Measurements from ENCODE around the gene KBTBD12.

KBTBD12 gene

DNA sequence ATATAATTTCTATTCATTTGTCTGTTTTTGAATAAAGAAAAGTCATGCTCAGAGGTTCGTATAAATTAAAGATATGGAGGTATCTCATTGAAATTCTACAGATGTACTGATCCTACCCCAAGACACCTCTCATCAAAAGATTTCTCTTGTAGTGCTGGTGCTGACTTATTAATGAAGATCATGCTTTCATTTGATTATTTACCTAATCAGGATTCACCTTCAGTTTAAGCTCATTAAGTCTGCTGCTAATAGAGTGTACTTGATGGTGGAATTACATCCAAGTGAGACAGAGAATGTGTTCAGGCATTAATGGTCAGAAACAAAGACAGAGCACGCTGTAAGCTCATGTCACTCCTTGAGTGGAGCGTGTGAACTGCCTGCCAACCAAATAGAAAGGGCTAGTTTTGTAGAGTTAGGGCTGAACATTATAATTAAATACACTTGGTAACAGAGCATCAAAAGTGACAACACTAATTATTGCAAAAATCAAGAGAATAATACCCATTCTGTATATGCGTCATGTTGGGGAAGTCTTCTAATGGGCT is 45.5 kb downstream of the KBTBD12 start:
- no peaks in the 10 kb centered on the region for H3K9me3 ChIP-seq (ENCODE audit: insufficient read depth, low read depth, low read length)
- H3K4me1 ChIP-seq (ENCODE audit: insufficient read depth, low read length) = no peaks in the 10 kb centered on the region
- H3K27ac ChIP-seq (ENCODE audit: low read length) = no peak overlapping the region
- no peaks in the 10 kb centered on the region for H3K27me3 ChIP-seq (ENCODE audit: insufficient read depth, low read length)
- no peaks in the 10 kb centered on the region for H3K36me3 ChIP-seq (ENCODE audit: insufficient read depth, low read depth, low read length)
- no peak overlapping the region for H3K4me3 ChIP-seq (ENCODE audit: low read length)
- no peak overlapping the region for H3K9ac ChIP-seq (ENCODE audit: low read depth, low read length)

DNA sequence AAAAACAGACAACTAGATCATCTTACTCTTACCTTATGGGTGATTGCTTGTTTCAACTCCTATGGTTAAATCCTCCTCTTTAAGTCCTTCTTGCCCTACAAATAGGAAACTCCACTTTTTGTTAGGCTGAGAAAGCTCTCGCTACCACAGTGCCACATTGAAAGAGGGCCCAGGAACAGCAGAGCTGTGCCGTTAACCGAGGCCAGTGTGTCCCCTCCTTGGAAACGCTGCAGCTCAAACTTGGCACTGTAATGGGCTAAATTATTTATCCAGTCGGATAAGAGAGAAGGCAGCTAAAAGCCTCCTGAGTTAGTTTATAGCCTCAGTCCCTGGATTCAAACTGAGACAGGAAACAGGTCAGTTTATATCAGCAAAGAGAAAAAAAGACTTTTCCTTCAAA is 46.1 kb downstream of the KBTBD12 start:
- no peak overlapping the region for H3K9ac ChIP-seq (ENCODE audit: low read depth, low read length)

GRCh38 chr3:127961963-127962362 is 46.9 kb downstream of the KBTBD12 start:
- H3K4me3 ChIP-seq (ENCODE audit: low read length) = no peak overlapping the region
- H3K36me3 ChIP-seq (ENCODE audit: insufficient read depth, low read depth, low read length) = no peaks in the 10 kb centered on the region
- H3K9ac ChIP-seq (ENCODE audit: low read depth, low read length) = no peak overlapping the region
- H3K4me1 ChIP-seq (ENCODE audit: insufficient read depth, low read length) = no peaks in the 10 kb centered on the region
- no peaks in the 10 kb centered on the region for H3K9me3 ChIP-seq (ENCODE audit: insufficient read depth, low read depth, low read length)
- no peaks in the 10 kb centered on the region for H3K27me3 ChIP-seq (ENCODE audit: insufficient read depth, low read length)
- H3K27ac ChIP-seq (ENCODE audit: low read length) = no peak overlapping the region

More for the DNA sequence above, 46.1 kb downstream of the KBTBD12 start:
- Histone ChIP-seq H3K27ac (ENCODE audit: low read length) (no peak overlapping the region), H3K4me1 (ENCODE audit: insufficient read depth, low read length) (no peaks in the 10 kb centered on the region), H3K27me3 (ENCODE audit: insufficient read depth, low read length) (no peaks in the 10 kb centered on the region), H3K36me3 (ENCODE audit: insufficient read depth, low read depth, low read length) (no peaks in the 10 kb centered on the region), H3K9me3 (ENCODE audit: insufficient read depth, low read depth, low read length) (no peaks in the 10 kb centered on the region), H3K4me3 (ENCODE audit: low read length) (no peak overlapping the region)

GRCh38 chr3:127962937-127963336 is 47.9 kb downstream of the KBTBD12 start:
- H3K36me3 ChIP-seq (ENCODE audit: insufficient read depth, low read depth, low read length) = no peaks in the 10 kb centered on the region

GRCh38 chr3:127964053-127964452 is 49.0 kb downstream of the KBTBD12 start:
- no peak overlapping the region for H3K9ac ChIP-seq (ENCODE audit: low read depth, low read length)
- H3K27ac ChIP-seq (ENCODE audit: low read length) = no peak overlapping the region
- no peaks in the 10 kb centered on the region for H3K36me3 ChIP-seq (ENCODE audit: insufficient read depth, low read depth, low read length)
- no peak overlapping the region for H3K4me3 ChIP-seq (ENCODE audit: low read length)
- H3K27me3 ChIP-seq (ENCODE audit: insufficient read depth, low read length) = no peaks in the 10 kb centered on the region
- H3K4me1 ChIP-seq (ENCODE audit: insufficient read depth, low read length) = no peaks in the 10 kb centered on the region
- H3K9me3 ChIP-seq (ENCODE audit: insufficient read depth, low read depth, low read length) = no peaks in the 10 kb centered on the region

More at GRCh38 chr3:127962937-127963336, 47.9 kb downstream of the KBTBD12 start:
- H3K4me1 ChIP-seq (ENCODE audit: insufficient read depth, low read length) = no peaks in the 10 kb centered on the region
- H3K27me3 ChIP-seq (ENCODE audit: insufficient read depth, low read length) = no peaks in the 10 kb centered on the region
- H3K9me3 ChIP-seq (ENCODE audit: insufficient read depth, low read depth, low read length) = no peaks in the 10 kb centered on the region
- H3K9ac ChIP-seq (ENCODE audit: low read depth, low read length) = no peak overlapping the region
- H3K27ac ChIP-seq (ENCODE audit: low read length) = no peak overlapping the region
- H3K4me3 ChIP-seq (ENCODE audit: low read length) = no peak overlapping the region

DNA sequence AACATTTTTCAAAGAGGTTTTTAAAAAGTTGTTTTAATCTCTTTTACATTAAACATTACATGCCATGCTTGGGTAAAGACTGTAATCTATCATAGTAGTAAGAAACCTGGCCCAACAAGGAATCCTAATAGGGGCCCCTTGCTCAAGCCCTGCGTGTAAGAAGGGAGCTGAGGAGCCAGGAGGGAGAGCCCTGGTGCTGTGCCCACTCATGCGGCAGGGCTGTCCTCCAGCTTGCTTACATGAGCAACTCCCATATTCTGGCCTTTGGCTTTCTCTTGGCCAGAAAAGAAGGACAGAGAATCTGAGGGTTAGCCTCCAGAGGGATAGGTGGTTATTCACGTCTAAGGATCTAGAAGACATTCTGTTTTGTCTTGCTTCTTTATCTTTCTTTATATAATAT is 49.8 kb downstream of the KBTBD12 start:
- Histone ChIP-seq H3K36me3 (ENCODE audit: insufficient read depth, low read depth, low read length) (no peaks in the 10 kb centered on the region), H3K27ac (ENCODE audit: low read length) (no peak overlapping the region), H3K27me3 (ENCODE audit: insufficient read depth, low read length) (no peaks in the 10 kb centered on the region), H3K9me3 (ENCODE audit: insufficient read depth, low read depth, low read length) (no peaks in the 10 kb centered on the region), H3K4me3 (ENCODE audit: low read length) (no peak overlapping the region), H3K9ac (ENCODE audit: low read depth, low read length) (no peak overlapping the region), H3K4me1 (ENCODE audit: insufficient read depth, low read length) (no peaks in the 10 kb centered on the region)

- no peak overlapping the region for H3K4me3 ChIP-seq (ENCODE audit: low read length)
- no peak overlapping the region for H3K27ac ChIP-seq (ENCODE audit: low read length)
- H3K27me3 ChIP-seq (ENCODE audit: insufficient read depth, low read length) = no peaks in the 10 kb centered on the region
- H3K9me3 ChIP-seq (ENCODE audit: insufficient read depth, low read depth, low read length) = no peaks in the 10 kb centered on the region
- H3K36me3 ChIP-seq (ENCODE audit: insufficient read depth, low read depth, low read length) = no peaks in the 10 kb centered on the region
- no peaks in the 10 kb centered on the region for H3K4me1 ChIP-seq (ENCODE audit: insufficient read depth, low read length)
- H3K9ac ChIP-seq (ENCODE audit: low read depth, low read length) = no peak overlapping the region
These were observed 52.3 kb downstream of the KBTBD12 start for GRCh38 chr3:127967316-127967715.

DNA sequence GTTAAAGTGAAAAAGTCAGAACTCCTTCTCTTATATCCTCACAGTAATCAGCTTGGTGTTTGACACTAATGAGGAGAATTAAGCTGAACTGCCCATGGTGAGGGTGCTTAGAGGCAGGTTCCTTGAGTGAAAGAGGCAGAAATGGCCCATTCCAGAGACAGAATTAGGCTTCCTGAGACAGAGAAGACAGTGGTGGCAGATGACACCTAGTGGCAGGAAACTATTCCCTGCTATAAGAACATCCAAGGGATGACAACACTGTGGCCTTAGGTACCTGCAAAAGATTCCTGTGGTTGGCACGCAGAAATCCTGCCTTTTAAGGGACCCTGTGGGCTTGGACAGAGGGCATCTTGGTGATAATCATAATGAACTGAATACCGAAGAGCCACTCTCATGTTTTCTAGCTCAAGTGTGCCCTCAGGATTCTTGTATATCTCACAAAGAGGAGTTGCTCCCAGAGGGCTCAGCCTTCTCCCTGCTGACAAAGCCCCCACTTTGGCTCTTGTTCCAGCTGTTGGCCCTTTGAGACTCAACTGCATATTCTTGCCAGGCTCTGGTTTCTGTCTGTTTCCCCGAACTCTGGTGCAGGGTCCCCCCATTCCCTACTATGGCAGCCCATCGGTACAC is 56.0 kb downstream of the KBTBD12 start:
- no peak overlapping the region for H3K4me3 ChIP-seq (ENCODE audit: low read length)
- H3K27me3 ChIP-seq (ENCODE audit: insufficient read depth, low read length) = 0 out of 2 replicates have a peak, but pooled peaks cover 9% of the 10 kb centered on the region
- H3K36me3 ChIP-seq (ENCODE audit: insufficient read depth, low read depth, low read length) = no peaks in the 10 kb centered on the region
- no peak overlapping the region for H3K27ac ChIP-seq (ENCODE audit: low read length)
- no peaks in the 10 kb centered on the region for H3K4me1 ChIP-seq (ENCODE audit: insufficient read depth, low read length)
- H3K9ac ChIP-seq (ENCODE audit: low read depth, low read length) = no peak overlapping the region
- H3K9me3 ChIP-seq (ENCODE audit: insufficient read depth, low read depth, low read length) = no peaks in the 10 kb centered on the region

- Histone ChIP-seq H3K4me1 (ENCODE audit: insufficient read depth, low read length) (no peaks in the 10 kb centered on the region), H3K36me3 (ENCODE audit: insufficient read depth, low read depth, low read length) (no peaks in the 10 kb centered on the region), H3K4me3 (ENCODE audit: low read length) (no peak overlapping the region), H3K27ac (ENCODE audit: low read length) (no peak overlapping the region), H3K9me3 (ENCODE audit: insufficient read depth, low read depth, low read length) (no peaks in the 10 kb centered on the region), H3K27me3 (ENCODE audit: insufficient read depth, low read length) (peaks cover 9% of the 10 kb centered on the region; the same call in 1 of the 2 replicates), H3K9ac (ENCODE audit: low read depth, low read length) (no peak overlapping the region)
These were observed 59.2 kb downstream of the KBTBD12 start for GRCh38 chr3:127974226-127974625.

DNA sequence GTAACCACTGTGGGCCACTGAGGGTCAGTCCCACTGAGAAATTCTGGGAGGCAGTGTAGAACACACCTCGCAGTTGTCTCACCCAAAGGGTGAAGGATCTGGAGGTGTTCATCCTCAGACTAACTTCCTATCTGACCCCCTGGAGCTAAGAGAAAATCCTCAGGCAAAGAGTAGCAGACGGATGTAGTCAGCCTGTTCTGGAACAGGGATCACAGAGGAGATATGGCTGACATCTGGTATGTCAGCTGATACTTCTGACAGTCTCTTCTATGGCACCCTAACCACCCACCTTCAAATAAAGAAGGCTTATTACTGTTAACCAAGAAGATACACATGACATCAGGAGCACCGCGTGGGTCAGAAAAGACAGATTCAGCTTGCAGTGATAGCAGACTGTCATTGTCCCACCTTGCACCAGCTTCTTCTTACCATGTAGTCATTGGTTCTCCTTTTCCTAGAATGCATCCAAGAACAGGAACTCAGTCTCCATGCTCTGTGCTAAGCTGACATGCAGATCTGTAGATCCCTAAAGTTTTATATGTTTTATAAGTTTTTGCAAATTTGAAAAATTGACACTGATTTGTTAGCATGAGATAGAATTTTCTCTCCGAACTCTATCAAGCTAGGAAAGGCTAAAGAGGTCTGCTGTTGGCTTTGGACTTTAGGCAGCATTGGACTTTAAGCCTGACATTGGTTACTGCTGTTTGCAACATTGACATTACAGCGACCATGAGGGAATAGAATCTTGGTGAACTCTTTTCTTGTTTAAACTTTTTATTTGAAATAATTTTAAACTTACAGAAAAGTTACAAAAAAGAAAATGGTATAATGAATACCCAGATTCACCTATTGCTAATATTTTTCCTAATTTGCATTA is 60.4 kb downstream of the KBTBD12 start:
- no peak overlapping the region for H3K9ac ChIP-seq (ENCODE audit: low read depth, low read length)
- no peak overlapping the region for H3K27ac ChIP-seq (ENCODE audit: low read length)
- no peaks in the 10 kb centered on the region for H3K4me1 ChIP-seq (ENCODE audit: insufficient read depth, low read length)
- no peaks in the 10 kb centered on the region for H3K9me3 ChIP-seq (ENCODE audit: insufficient read depth, low read depth, low read length)
- H3K36me3 ChIP-seq (ENCODE audit: insufficient read depth, low read depth, low read length) = no peaks in the 10 kb centered on the region
- no peak overlapping the region for H3K4me3 ChIP-seq (ENCODE audit: low read length)
- H3K27me3 ChIP-seq (ENCODE audit: insufficient read depth, low read length) = peaks cover 9% of the 10 kb centered on the region; the same call in 1 of the 2 replicates

DNA sequence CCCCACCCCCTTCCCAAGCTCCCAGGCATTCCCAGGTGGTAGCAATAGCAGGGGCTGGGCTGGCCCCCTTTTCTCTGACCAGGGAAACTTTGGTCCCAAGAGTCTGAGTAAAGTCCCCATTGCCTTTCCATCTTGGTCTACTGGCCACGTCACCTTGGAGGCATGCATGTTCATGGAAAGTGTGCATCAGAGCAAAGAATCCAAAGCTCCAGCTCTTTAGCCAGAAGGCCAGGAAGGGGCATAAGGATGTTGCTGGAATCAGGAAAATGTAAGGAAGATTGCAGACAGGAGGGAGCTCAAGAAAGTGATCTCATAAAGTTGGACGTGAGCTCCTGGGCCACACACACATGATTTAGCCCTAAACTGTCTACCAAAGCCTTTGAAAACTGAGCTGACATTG is 63.6 kb downstream of the KBTBD12 start:
- no peaks in the 10 kb centered on the region for H3K9me3 ChIP-seq (ENCODE audit: insufficient read depth, low read depth, low read length)
- no peaks in the 10 kb centered on the region for H3K4me1 ChIP-seq (ENCODE audit: insufficient read depth, low read length)
- H3K9ac ChIP-seq (ENCODE audit: low read depth, low read length) = no peak overlapping the region
- no peaks in the 10 kb centered on the region for H3K36me3 ChIP-seq (ENCODE audit: insufficient read depth, low read depth, low read length)
- H3K27me3 ChIP-seq (ENCODE audit: insufficient read depth, low read length) = peaks cover 6% of the 10 kb centered on the region; the same call in 1 of the 2 replicates
- no peak overlapping the region for H3K27ac ChIP-seq (ENCODE audit: low read length)
- no peak overlapping the region for H3K4me3 ChIP-seq (ENCODE audit: low read length)

DNA sequence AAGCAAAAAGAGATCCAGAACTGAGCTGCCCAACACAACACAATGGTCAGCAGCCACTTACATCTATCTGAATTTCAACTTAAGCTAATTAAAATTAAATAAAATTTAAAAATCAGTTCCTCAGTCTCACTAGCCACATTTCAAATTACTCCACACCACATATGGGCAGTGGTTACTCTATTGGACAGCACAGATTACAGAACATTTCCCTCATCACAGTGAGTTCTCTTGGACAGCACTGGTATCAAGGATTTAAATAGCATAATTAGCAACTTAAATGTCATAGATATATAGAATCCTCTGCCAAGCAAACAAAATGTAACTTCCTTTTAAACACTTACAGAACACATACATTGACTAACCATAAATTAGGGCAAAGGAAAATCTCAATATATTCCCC is 64.4 kb downstream of the KBTBD12 start:
- Histone ChIP-seq H3K9me3 (ENCODE audit: insufficient read depth, low read depth, low read length) (no peaks in the 10 kb centered on the region), H3K4me1 (ENCODE audit: insufficient read depth, low read length) (no peaks in the 10 kb centered on the region), H3K9ac (ENCODE audit: low read depth, low read length) (no peak overlapping the region), H3K4me3 (ENCODE audit: low read length) (no peak overlapping the region), H3K27me3 (ENCODE audit: insufficient read depth, low read length) (peaks cover 6% of the 10 kb centered on the region; the same call in 1 of the 2 replicates), H3K27ac (ENCODE audit: low read length) (no peak overlapping the region), H3K36me3 (ENCODE audit: insufficient read depth, low read depth, low read length) (no peaks in the 10 kb centered on the region)
